Loucy (cell line): ENCODE data around the gene ZGRF1.

Source experiments
- H2AFZ ChIP-seq: fragments of 200-600 bp; sonication (generic); 2 replicates; pipeline ENCODE4 v1.6.0; 2016; ENCODE audit warnings: antibody characterized with exemption, mild to moderate bottlenecking, low read length, moderate library complexity
- H3F3A ChIP-seq: fragments of 200-600 bp; 2 replicates; pipeline ENCODE4 v1.6.0; 2016; ENCODE audit warnings: antibody characterized with exemption, low read depth, mild to moderate bottlenecking
- H3K27me3 ChIP-seq: fragments of 200-600 bp; sonication (generic); 2 replicates; pipeline ENCODE4 v1.6.1; 2014; ENCODE audit warnings: low read length, mild to moderate bottlenecking; ENCODE audit not compliant: insufficient read depth, poor library complexity, severe bottlenecking
- H3K36me3 ChIP-seq: fragments of 200-600 bp; sonication (generic); 2 replicates; pipeline ENCODE4 v1.6.1; 2016; ENCODE audit warnings: low read length; ENCODE audit not compliant: insufficient read depth
- H3K4me1 ChIP-seq: fragments of 200-600 bp; sonication (generic); 2 replicates; pipeline ENCODE4 v1.5.1; 2014; ENCODE audit warnings: low read length, mild to moderate bottlenecking; ENCODE audit not compliant: insufficient read depth, poor library complexity, severe bottlenecking
- H3K4me2 ChIP-seq: fragments of 200-600 bp; sonication (generic); 2 replicates; pipeline ENCODE4 v1.6.0; 2014; ENCODE audit warnings: antibody characterized with exemption, low read length, low read depth, mild to moderate bottlenecking; ENCODE audit not compliant: poor library complexity, severe bottlenecking
- H3K4me3 ChIP-seq: fragments of 200-600 bp; sonication (generic); 2 replicates; pipeline ENCODE4 v1.5.1; 2014; ENCODE audit warnings: low read length, mild to moderate bottlenecking, mixed read lengths; ENCODE audit not compliant: poor library complexity, severe bottlenecking
- H3K79me2 ChIP-seq: fragments of 200-600 bp; sonication (generic); 2 replicates; pipeline ENCODE4 v1.6.1; 2014; ENCODE audit warnings: low read length; ENCODE audit not compliant: insufficient read depth
- H3K9ac ChIP-seq: fragments of 200-600 bp; sonication (generic); 2 replicates; pipeline ENCODE4 v1.6.0; 2014; ENCODE audit warnings: mild to moderate bottlenecking, low read depth, low read length, moderate library complexity; ENCODE audit not compliant: poor library complexity, severe bottlenecking
- H3K9me2 ChIP-seq: fragments of 200-600 bp; sonication (generic); replicated peaks from 2 replicates; pipeline ENCODE4 v1.6.1; 2016; ENCODE audit warnings: low read depth, low read length, mixed read lengths
- H3K9me3 ChIP-seq: fragments of 200-600 bp; sonication (generic); 2 replicates; pipeline ENCODE4 v1.6.1; 2014; ENCODE audit warnings: mild to moderate bottlenecking, antibody characterized with exemption, low read length, low read depth; ENCODE audit not compliant: insufficient read depth
- H4K20me1 ChIP-seq: fragments of 200-600 bp; sonication (generic); 2 replicates; pipeline ENCODE4 v1.6.0; 2014; ENCODE audit warnings: antibody characterized with exemption, low read length, mild to moderate bottlenecking; ENCODE audit not compliant: insufficient read depth, poor library complexity, severe bottlenecking
- CTCF ChIP-seq: fragments of 200-600 bp; sonication (generic); conservative IDR thresholded peaks from 2 replicates; pipeline ENCODE4 v1.5.1; 2014; ENCODE audit warnings: mild to moderate bottlenecking, antibody characterized with exemption, low read length
- EZH2phosphoT487 ChIP-seq: fragments of 200-600 bp; IDR thresholded peaks from 2 replicates; pipeline ENCODE4 v1.6.1; 2018; ENCODE audit warnings: antibody characterized with exemption, mild to moderate bottlenecking, moderate library complexity, borderline replicate concordance

The ZGRF1 gene

GRCh38 chr4:112545346-112545745 is 91.4 kb downstream of the ZGRF1 start:
- Histone ChIP-seq H3K9ac (no peak overlapping the region), H3K36me3 (peaks cover 12% of the 10 kb centered on the region; the same call in 1 of the 2 replicates), H3K4me1 (no peaks in the 10 kb centered on the region), H3K9me2 (no peaks in the 10 kb centered on the region), H3K79me2 (no peaks in the 10 kb centered on the region), H3K9me3 (no peaks in the 10 kb centered on the region), H3F3A (no peaks in the 10 kb centered on the region), H3K4me3 (no peak overlapping the region), H3K4me2 (no peak overlapping the region), H2AFZ (no peak overlapping the region), H4K20me1 (no peaks in the 10 kb centered on the region), H3K27me3 (no peaks in the 10 kb centered on the region)
- TF ChIP-seq EZH2phosphoT487 (no peak), CTCF (no peak)

- Histone ChIP-seq H3K4me3 (no peak overlapping the region), H3K4me1 (no peaks in the 10 kb centered on the region), H3K79me2 (no peaks in the 10 kb centered on the region), H3K9me2 (no peaks in the 10 kb centered on the region), H2AFZ (no peak overlapping the region), H3K27me3 (no peaks in the 10 kb centered on the region), H3K9me3 (no peaks in the 10 kb centered on the region), H3K4me2 (no peak overlapping the region), H3K36me3 (peaks cover 15% of the 10 kb centered on the region; the same call in 1 of the 2 replicates), H4K20me1 (no peaks in the 10 kb centered on the region), H3F3A (no peaks in the 10 kb centered on the region), H3K9ac (no peak overlapping the region)
- no peak for TF ChIP-seq CTCF
- TF ChIP-seq EZH2phosphoT487 = no peak
These were observed 96.0 kb downstream of the ZGRF1 start for GRCh38 chr4:112540695-112541094.

GRCh38 chr4:112536123-112536522 is 100.6 kb downstream of the ZGRF1 start:
- no peak overlapping the region for H3K9ac ChIP-seq
- no peaks in the 10 kb centered on the region for H4K20me1 ChIP-seq
- peaks cover 9% of the 10 kb centered on the region; the same call in 1 of the 2 replicates for H3K36me3 ChIP-seq
- H3K4me3 ChIP-seq = no peak overlapping the region
- H3K4me1 ChIP-seq = no peaks in the 10 kb centered on the region
- TF ChIP-seq EZH2phosphoT487 (no peak), CTCF (no peak)
- no peak overlapping the region for H3K4me2 ChIP-seq
- H3K9me3 ChIP-seq = no peaks in the 10 kb centered on the region
- no peaks in the 10 kb centered on the region for H3K9me2 ChIP-seq
- no peaks in the 10 kb centered on the region for H3K27me3 ChIP-seq
- H3K79me2 ChIP-seq = no peaks in the 10 kb centered on the region
- no peak overlapping the region for H2AFZ ChIP-seq
- H3F3A ChIP-seq = no peaks in the 10 kb centered on the region
